ENCODE data around the gene CD160. TPM values are rescaled to one million over a fixed set of nuclear protein-coding genes. Genes with fewer than 3 reads are reported as not detected.
"Not testable (repeated sequence)": the region's sequence is repeated elsewhere in the genome, so short reads cannot be mapped to it uniquely, and the experiment has no call there.

Gene CD160
- total RNA-seq, 6 experiments from 2014 or later, result not detected

DNA sequence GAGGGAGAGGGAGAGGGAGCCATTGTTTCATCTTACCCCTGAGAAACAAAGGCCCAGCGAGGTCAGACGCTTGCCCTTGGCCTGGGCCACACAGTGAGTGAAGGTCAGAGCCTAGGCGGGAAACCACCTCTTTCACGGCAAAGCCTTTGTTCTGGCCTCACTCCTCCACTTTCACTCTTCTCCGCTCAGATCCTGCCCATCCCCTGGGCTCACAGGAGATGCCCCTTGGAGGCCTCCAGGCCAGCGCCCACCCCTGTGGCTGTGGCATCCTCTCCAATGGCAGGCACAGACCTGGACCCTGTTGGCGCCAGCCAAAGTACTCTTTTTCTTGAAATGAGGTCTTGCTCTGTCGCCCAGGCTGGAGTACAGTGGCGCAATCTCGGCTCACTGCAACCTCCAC lies 48.7 kb downstream of the CD160 start:
- not testable (repeated sequence) for DNase-seq; H3K9me3 Mint-ChIP-seq; H3K4me3 Mint-ChIP-seq; H3K27ac Mint-ChIP-seq; H3K27me3 Mint-ChIP-seq (ENCODE audit: insufficient read depth)
- Mint-ChIP-seq H3K36me3 (ENCODE audit: low read depth) (peaks cover 26% of the 10 kb centered on the region), H3K4me1 (ENCODE audit: low read depth) (peaks cover 12% of the 10 kb centered on the region)

DNA sequence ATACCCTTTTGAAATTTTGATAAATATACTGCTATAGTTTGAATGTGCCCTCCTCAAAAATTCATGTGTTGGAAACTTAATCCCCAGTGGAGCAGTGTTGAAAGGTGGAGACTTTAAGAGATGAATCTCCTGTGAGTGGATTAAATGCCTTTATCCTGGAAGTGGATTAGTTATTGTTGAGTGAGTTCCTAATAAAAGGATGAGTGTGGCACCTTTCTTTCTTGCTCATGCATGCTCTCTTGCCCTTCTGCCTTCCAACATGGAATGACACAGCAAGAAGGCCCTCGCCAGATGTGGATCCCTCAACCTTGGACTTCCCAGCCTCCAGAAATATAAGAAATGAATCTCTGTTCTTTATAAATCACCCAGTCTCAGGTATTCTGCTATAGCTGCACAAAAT lies 51.8 kb downstream of the CD160 start:
- Mint-ChIP-seq H3K27me3 (ENCODE audit: insufficient read depth) (no peaks in the 10 kb centered on the region), H3K36me3 (ENCODE audit: low read depth) (peaks cover 28% of the 10 kb centered on the region), H3K4me1 (ENCODE audit: low read depth) (peaks cover 11% of the 10 kb centered on the region), H3K4me3 (no peak overlapping the region), H3K9me3 (no peaks in the 10 kb centered on the region), H3K27ac (no peak overlapping the region)
- DNase-seq, result no peak
- TF ChIP-seq, protein P1, sequence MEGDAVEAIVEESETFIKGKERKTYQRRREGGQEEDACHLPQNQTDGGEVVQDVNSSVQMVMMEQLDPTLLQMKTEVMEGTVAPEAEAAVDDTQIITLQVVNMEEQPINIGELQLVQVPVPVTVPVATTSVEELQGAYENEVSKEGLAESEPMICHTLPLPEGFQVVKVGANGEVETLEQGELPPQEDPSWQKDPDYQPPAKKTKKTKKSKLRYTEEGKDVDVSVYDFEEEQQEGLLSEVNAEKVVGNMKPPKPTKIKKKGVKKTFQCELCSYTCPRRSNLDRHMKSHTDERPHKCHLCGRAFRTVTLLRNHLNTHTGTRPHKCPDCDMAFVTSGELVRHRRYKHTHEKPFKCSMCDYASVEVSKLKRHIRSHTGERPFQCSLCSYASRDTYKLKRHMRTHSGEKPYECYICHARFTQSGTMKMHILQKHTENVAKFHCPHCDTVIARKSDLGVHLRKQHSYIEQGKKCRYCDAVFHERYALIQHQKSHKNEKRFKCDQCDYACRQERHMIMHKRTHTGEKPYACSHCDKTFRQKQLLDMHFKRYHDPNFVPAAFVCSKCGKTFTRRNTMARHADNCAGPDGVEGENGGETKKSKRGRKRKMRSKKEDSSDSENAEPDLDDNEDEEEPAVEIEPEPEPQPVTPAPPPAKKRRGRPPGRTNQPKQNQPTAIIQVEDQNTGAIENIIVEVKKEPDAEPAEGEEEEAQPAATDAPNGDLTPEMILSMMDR (IDR thresholded peaks at IDR 0.05), result no peak

DNA sequence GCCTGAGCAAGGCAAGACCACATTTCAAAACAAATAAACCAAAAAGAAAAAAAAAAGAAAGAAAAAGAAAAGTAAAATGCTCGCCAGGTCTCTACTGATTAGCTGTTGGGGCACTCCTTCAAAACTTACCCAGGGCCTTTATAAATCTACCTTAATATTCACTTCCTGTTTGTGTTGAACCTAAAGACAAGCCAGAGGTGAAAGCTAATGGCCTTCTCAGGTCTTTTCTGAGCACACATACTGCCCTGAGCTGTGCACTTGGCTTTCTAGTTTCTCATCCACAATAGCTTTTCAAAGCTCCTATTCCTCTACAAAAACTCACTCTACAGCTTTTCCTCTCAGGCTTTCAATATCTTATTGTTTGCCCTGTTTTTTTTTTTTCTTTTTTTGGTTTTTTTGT lies 54.1 kb downstream of the CD160 start:
- no peak overlapping the region for H3K27ac Mint-ChIP-seq
- no peaks in the 10 kb centered on the region for H3K9me3 Mint-ChIP-seq
- TF ChIP-seq, protein P1 (IDR thresholded peaks at IDR 0.05), result no peak
- H3K4me3 Mint-ChIP-seq, result no peak overlapping the region
- H3K4me1 Mint-ChIP-seq (ENCODE audit: low read depth), result peaks cover 27% of the 10 kb centered on the region
- H3K27me3 Mint-ChIP-seq (ENCODE audit: insufficient read depth), result no peaks in the 10 kb centered on the region
- no peak for DNase-seq
- peaks cover 27% of the 10 kb centered on the region for H3K36me3 Mint-ChIP-seq (ENCODE audit: low read depth)

DNA sequence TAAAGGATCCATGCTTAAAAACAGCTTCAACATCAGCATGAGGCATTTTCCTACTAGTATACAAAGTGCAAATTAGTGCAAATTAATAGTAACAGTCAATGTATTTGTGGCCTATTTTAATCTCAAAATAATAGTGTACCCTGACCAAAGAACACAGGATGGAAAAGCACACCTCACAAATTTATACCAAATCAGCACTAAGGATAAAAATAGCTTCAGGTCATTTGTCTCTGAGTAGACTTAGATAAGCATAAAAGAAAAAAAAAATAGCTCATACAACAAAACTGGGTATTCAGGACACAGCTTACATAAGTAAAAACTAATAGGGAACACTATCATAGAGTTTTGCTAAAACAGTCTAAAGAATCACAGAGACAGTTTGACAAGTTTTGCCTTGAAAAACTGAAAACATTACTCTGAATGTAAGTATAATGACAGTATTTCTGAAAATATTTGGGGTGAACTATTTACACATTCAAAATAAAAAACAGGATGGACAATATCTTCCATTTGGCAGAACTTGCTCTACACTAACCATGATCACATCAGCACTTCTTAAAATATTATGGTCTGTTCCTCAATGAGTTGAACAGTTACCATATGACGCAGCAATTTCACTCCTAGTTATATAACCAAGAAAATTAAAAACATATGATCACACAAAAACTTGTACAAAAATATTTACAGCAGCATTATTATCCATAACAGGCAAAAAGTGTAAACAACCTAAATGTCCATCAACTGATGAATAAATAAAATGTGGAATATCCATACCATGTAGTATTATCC lies 58.3 kb downstream of the CD160 start:
- Mint-ChIP-seq H3K9me3 (no peaks in the 10 kb centered on the region), H3K36me3 (ENCODE audit: low read depth) (peaks cover 15% of the 10 kb centered on the region), H3K27me3 (ENCODE audit: insufficient read depth) (peaks cover 2% of the 10 kb centered on the region; the same call in 1 of the 2 replicates), H3K4me3 (no peak overlapping the region), H3K27ac (peak overlapping the region; percentile 58), H3K4me1 (ENCODE audit: low read depth) (peaks cover 52% of the 10 kb centered on the region)
- TF ChIP-seq, protein P1 (IDR thresholded peaks at IDR 0.05), result no peak
- DNase-seq, result no peak

DNA sequence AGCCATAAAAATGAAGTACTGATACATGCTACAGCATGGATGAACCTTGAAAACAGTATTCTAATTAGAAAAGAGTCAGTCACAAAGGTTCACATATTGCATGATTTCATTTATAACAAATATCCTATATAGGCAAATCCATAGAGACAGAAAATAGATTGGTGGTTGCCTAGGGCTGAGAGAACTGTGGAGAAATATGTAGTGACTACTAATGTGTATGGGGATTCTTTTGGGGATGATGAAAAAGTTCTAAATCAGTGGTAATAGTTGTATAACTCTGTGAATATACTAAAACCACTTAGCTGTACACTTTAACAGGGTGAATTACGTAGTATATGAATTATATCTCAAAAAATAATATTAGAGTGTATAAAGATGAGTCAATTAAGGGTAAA lies 58.8 kb downstream of the CD160 start:
- Mint-ChIP-seq H3K27ac (peak overlapping the region; percentile 58; the same call in 1 of the 2 replicates), H3K4me1 (ENCODE audit: low read depth) (peaks cover 55% of the 10 kb centered on the region), H3K4me3 (no peak overlapping the region), H3K36me3 (ENCODE audit: low read depth) (peaks cover 9% of the 10 kb centered on the region), H3K27me3 (ENCODE audit: insufficient read depth) (peaks cover 2% of the 10 kb centered on the region; the same call in 1 of the 2 replicates), H3K9me3 (no peaks in the 10 kb centered on the region)
- TF ChIP-seq, protein P1 (IDR thresholded peaks at IDR 0.05), result no peak
- DNase-seq, result no peak

DNA sequence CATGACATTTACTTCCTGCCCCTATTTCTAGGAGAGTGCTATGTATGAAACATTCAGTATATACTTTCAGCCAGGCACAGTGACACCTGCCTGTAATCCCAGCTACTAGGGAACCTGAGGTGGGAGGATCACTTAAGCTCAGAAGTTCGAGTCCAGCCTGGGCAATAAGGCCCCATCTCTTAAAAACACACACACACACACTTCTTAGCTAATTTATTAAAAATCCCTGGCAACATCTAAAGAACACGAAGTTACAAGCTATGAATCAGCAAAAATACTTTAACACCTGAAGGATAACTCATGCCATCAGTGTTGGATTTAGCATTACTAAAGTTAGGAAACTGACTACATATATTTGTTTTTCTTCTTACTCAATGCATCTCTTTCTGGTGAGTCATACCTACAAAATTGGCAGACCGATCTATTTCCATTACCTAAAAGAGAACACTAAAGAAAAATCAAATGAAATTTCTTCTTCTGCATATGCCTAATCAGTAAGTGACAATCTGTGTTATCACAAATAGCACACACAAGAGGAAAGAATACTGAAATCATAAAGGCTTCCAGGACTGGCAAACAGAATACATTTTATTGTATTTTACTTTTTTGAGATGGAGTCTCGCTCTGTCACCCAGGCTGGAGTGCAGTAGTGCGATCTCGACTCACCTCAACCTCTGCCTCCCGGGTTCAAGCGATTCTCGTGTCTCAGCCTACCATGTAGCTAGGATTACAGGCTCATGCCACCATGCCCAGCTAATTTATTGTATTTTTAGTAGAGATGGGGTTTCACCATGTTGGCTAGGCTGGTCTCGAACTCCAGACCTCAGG lies 63.2 kb downstream of the CD160 start:
- Mint-ChIP-seq H3K9me3 (no peaks in the 10 kb centered on the region), H3K36me3 (ENCODE audit: low read depth) (peaks cover 31% of the 10 kb centered on the region), H3K4me1 (ENCODE audit: low read depth) (peaks cover 78% of the 10 kb centered on the region), H3K27me3 (ENCODE audit: insufficient read depth) (peaks cover 2% of the 10 kb centered on the region; the same call in 1 of the 2 replicates), H3K27ac (peak overlapping the region; percentile 78), H3K4me3 (peak overlapping the region; percentile 24)
- peak; percentile 83 for DNase-seq
- TF ChIP-seq, protein P1 (IDR thresholded peaks at IDR 0.05), result no peak
